DMS153 treated with DMSO at 0.1 percent for 48 hours (cell line): ENCODE results near the gene FXYD3.

Source experiments
- DNase-seq: peaks from one replicate; lab custom pipeline; 2025; ENCODE audit not compliant: unreplicated experiment; lab: John Stamatoyannopoulos, UW

Gene FXYD3

DNA sequence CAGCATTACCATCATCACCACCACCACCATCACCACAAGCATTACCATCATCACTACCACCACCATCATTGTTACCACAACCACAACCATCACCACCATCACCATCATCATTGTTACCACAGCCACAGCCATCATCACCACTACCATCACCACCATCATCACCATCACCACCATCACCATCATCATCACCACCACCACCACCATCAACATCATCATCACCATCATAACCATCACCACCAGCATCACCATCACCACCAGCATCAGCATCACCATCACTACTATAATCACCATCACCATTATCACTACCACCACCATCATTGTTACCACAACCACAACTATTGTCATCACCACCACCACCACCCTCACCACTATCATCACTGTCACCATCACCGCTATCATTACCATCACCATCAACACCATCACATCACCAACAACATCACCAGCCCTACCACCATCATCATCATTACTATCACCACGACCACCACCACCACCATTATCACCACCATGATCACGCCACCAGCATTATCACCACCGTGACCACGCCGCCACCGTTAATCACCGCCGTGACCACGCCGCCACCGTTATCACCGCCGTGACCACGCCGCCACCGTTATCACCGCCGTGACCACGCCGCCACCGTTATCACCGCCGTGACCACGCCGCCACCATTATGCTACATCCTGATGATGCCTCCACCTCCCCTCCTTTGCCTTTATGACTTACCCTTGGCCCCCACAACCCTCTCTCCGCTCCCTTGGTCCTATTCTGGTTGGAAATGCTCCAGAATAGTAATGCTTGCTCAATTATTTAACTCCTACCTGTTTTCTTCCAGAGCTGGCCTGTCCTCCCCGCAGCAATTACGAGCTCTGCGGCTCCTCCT is 10.0 kb upstream of the FXYD3 start:
- DNase-seq = peak; percentile 9

DNA sequence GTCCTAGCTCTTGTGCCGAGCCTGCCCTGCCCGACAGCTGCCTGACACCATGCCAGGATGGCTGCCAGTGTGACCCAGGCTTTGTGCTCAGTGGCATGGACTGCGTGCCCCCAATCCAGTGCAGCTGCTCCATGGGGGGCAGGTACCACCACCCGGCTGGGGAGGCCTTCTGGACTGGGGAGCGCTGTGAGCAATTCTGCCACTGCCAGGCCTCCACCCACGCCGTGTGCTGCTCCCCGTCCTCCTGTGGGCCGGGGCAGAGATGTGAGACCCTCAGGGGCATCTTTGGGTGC is 9.4 kb upstream of the FXYD3 start:
- DNase-seq = no peak

DNA sequence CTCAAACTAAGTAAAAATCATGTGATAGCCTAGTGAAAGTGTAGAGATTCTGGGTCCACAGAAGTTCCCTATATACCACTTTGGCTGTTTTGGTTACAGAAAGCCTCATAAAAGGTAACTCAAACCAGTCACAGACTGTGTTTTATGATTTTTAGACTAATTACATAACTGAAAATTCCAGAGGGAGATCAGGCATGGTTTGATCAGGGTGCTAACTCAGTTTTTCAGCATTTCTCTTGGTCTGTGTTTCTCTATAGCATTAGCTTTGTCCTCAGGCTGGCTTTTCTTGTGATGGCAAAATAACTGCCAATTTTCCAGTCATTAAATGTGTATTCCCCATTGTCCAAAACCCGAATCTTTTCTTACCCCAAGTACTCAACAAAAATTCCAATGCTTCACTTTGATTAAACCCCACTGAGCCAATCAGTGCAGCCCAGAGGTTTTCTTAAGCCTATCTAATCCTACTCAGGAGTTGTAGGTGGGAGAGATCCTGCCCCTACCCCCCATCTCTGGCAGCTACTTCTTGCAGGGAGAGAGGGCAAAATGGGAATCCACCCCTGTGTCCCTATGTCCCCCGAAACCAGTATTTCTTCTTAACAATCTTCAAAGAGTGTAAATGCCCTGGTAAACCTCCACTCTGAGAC is 8.6 kb upstream of the FXYD3 start:
- no peak for DNase-seq

DNA sequence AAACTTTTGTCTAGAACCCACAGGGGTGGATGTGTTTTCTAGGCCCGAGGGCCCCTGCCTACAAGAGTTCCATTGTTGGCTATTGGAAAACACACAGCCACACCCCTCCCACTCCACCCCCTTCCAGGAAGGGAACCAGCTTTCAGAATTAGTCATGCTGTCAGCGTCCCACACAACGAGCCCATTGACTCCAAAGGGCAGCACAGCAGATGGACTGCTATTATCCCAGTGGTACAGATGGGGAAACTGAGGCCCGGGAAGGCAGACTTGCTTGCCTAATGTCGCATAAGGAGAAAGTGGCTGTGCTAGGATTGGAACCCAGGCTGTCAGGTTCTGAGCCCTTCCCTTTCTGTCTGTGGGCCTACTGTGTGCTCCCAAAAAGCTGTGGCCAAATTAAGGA is 8.1 kb upstream of the FXYD3 start:
- no peak for DNase-seq

- DNase-seq = no peak
These were observed 6.9 kb upstream of the FXYD3 start for GRCh38 chr19:35108730-35109129.

- DNase-seq = no peak
These were observed 6.1 kb upstream of the FXYD3 start for GRCh38 chr19:35109395-35110112.

GRCh38 chr19:35110974-35111373 is 4.6 kb upstream of the FXYD3 start:
- no peak for DNase-seq

DNA sequence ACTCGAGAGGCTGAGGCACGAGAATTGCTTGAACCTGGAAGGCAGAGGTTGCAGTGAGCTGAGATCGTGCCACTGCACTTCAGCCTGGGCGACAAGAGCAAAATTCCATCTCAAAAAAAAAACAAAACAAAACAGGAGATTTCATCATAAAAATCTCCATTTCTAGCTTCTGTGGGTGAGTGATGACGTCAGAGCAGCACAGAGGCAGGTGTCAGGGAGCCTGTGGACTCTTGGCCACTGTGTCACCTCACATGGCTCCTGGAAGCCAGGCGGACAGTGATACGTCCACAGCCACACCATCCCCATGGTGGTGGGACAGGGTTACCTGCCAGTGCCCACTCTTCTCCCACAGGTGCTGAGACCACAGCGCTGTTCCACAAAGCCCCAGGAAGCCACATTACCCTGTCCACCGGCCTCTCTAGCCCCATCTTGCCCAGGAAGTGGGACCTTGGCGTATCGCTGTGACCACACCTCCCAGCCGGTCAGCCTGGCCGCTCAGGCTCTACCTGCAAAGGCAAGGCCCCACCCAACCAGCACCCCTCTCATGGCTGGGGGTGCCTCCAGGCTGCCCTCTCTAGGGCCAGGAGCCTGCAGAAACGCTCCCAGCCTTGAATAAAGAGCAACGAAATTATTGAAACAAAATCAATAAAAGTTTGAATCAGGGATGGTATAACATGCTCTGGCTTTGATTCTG is 2.5 kb upstream of the FXYD3 start:
- no peak for DNase-seq

GRCh38 chr19:35114353-35115176 is 1.1 kb upstream of the FXYD3 start:
- no peak for DNase-seq

- DNase-seq = peak; percentile 17
These were observed 614 bp downstream of the FXYD3 start for GRCh38 chr19:35116072-35116801.

DNA sequence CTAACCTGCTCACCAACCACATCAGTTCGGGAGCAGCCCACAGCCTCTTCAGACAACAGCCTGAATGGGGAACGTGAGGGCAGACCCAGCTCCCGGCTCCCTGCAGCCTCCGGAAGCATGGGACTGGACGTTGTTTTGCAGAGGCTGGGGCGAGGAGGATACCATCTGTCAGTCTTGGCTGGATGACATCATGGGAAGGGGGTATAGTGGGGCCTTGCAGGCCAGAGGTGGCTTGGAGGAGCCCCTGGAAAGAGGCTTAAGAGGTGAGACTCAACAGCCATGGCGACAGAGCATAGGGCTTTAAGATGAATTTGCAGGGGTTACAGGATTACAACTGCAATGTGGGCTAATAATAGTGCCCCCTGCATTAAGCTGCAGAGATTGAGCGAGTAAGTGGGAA is 1.5 kb downstream of the FXYD3 start:
- DNase-seq = no peak

GRCh38 chr19:35117799-35118198 is 2.2 kb downstream of the FXYD3 start:
- no peak for DNase-seq

- no peak for DNase-seq
These were observed 2.8 kb downstream of the FXYD3 start for GRCh38 chr19:35118268-35119020.

GRCh38 chr19:35119091-35119490 is 3.5 kb downstream of the FXYD3 start:
- no peak for DNase-seq

- no peak for DNase-seq
These were observed 4.0 kb downstream of the FXYD3 start for GRCh38 chr19:35119578-35120155.

GRCh38 chr19:35120492-35120891 is 4.9 kb downstream of the FXYD3 start:
- no peak for DNase-seq

- DNase-seq = no peak
These were observed 5.3 kb downstream of the FXYD3 start for GRCh38 chr19:35120898-35121297.

GRCh38 chr19:35122687-35123551 is 7.3 kb downstream of the FXYD3 start:
- no peak for DNase-seq
